Vagina (tissue), 2 donors: Measurements from ENCODE around the gene GGCX. TPM values are rescaled to one million over a fixed set of nuclear protein-coding genes. Genes with fewer than 3 reads are reported as not detected.
A peak's percentile ranks its signal among the peaks of the same experiment; 100 is the strongest.

ENCODE experiments used
- DNase-seq, 2 donors: peaks; one replicate each; pipeline ENCODE4 v3.0.0-alpha.2; 2017; ENCODE audit errors: extremely low spot score in 2 of 2
- H3K27ac ChIP-seq: fragments of 200-600 bp; sonication (generic); one replicate; pipeline ENCODE4 v1.5.1; 2019
- H3K27me3 ChIP-seq: fragments of 200-600 bp; sonication (generic); one replicate; pipeline ENCODE4 v1.5.1; 2019
- H3K36me3 ChIP-seq, 2 donors: fragments of 200-600 bp; sonication (generic); one replicate each; pipeline ENCODE4 v1.5.1; 2017 to 2019
- H3K4me1 ChIP-seq: fragments of 200-600 bp; sonication (generic); one replicate; pipeline ENCODE4 v1.5.1; 2019
- H3K4me3 ChIP-seq, 2 donors: fragments of 200-600 bp; sonication (generic); 1 replicate in 1 of 2; 2 replicates in 1 of 2; pipeline ENCODE4 v1.5.1; 2016 to 2019
- H3K9me3 ChIP-seq: fragments of 200-600 bp; sonication (generic); one replicate; pipeline ENCODE4 v1.5.1; 2019
- CTCF ChIP-seq, 3 experiments: fragments of 450-650 bp in 2 of 3; fragments of 200-600 bp in 1 of 3; sonication (generic) in 1 of 3; IDR thresholded peaks; one replicate each; pipeline ENCODE4 v1.5.1; 2017 to 2019; ENCODE audit warnings: antibody characterized with exemption in 3 of 3, mild to moderate bottlenecking in 2 of 3, moderate library complexity in 2 of 3
- POLR2A ChIP-seq, 2 donors: fragments of 450-650 bp; IDR thresholded peaks; one replicate each; pipeline ENCODE4 v1.6.1; 2017; ENCODE audit warnings: antibody characterized with exemption in 2 of 2, mild to moderate bottlenecking in 2 of 2, moderate library complexity in 2 of 2
- POLR2AphosphoS5 ChIP-seq, 2 donors: sonication (generic); formaldehyde crosslinking; IDR thresholded peaks; one replicate each; pipeline ENCODE4 v1.9.0; 2017; ENCODE audit warnings: antibody characterized with exemption in 2 of 2, mild to moderate bottlenecking in 2 of 2, low read depth in 1 of 2; ENCODE audit not compliant: insufficient read depth in 1 of 2
- intact Hi-C: fragments of 100-400 bp; cut with DNase I; formaldehyde crosslinking; loops from one replicate; pipeline ENCODE4 v1.15.1; 2023
- total RNA-seq: library from RNA; depleted of rRNA; stranded (reverse); fragments of >200 nt; gene quantifications from one replicate; pipeline ENCODE4 v1.2.3, GENCODE V29; 2016

Gene GGCX
- total RNA-seq, 1 donor from 2014 or later = 18.2 TPM

- TF ChIP-seq POLR2AphosphoS5 (IDR thresholded peaks at IDR 0.05; ENCODE audit: insufficient read depth in 1 of 2, low read depth in 1 of 2) (peak in 1 of 2 donors; percentile 8), POLR2A (IDR thresholded peaks at IDR 0.05) (no peak), CTCF (IDR thresholded peaks at IDR 0.05) (no peak)
- H3K27me3 ChIP-seq = no peaks in the 10 kb centered on the region
- intact Hi-C loops = no loop called here
- no peaks in the 10 kb centered on the region for H3K9me3 ChIP-seq
- peak overlapping the region; percentile 39 for H3K27ac ChIP-seq
- H3K4me3 ChIP-seq = no peak overlapping the region
- DNase-seq = no peak
- H3K36me3 ChIP-seq = no peaks in the 10 kb centered on the region
- peaks cover 75% of the 10 kb centered on the region for H3K4me1 ChIP-seq
Measured at GRCh38 chr2:85589982-85590791, 28.9 kb upstream of the GGCX start.

GRCh38 chr2:85589181-85589580 lies 27.9 kb upstream of the GGCX start:
- Histone ChIP-seq H3K9me3 (no peaks in the 10 kb centered on the region), H3K27me3 (no peaks in the 10 kb centered on the region), H3K4me1 (peaks cover 73% of the 10 kb centered on the region), H3K4me3 (no peak overlapping the region), H3K27ac (peak overlapping the region; percentile 28), H3K36me3 (no peaks in the 10 kb centered on the region)
- no peak for TF ChIP-seq CTCF (IDR thresholded peaks at IDR 0.05)
- no peak for TF ChIP-seq POLR2AphosphoS5 (IDR thresholded peaks at IDR 0.05; ENCODE audit: insufficient read depth in 1 of 2, low read depth in 1 of 2)
- no peak for TF ChIP-seq POLR2A (IDR thresholded peaks at IDR 0.05)
- no peak for DNase-seq
- intact Hi-C loops = no loop called here

- H3K9me3 ChIP-seq = no peaks in the 10 kb centered on the region
- no peaks in the 10 kb centered on the region for H3K27me3 ChIP-seq
- peak overlapping the region; percentile 28 for H3K27ac ChIP-seq
- no peak overlapping the region for H3K4me3 ChIP-seq
- DNase-seq = no peak
- peaks cover 78% of the 10 kb centered on the region for H3K4me1 ChIP-seq
- TF ChIP-seq POLR2A (IDR thresholded peaks at IDR 0.05) = no peak
- no peaks in the 10 kb centered on the region for H3K36me3 ChIP-seq
- intact Hi-C loops = no loop called here
Measured at GRCh38 chr2:85588645-85589044, 27.4 kb upstream of the GGCX start.

GRCh38 chr2:85588236-85588635 lies 26.9 kb upstream of the GGCX start:
- Histone ChIP-seq H3K9me3 (no peaks in the 10 kb centered on the region), H3K27me3 (no peaks in the 10 kb centered on the region), H3K4me3 (no peak overlapping the region), H3K36me3 (no peaks in the 10 kb centered on the region), H3K27ac (peak overlapping the region; percentile 28), H3K4me1 (peaks cover 80% of the 10 kb centered on the region)
- TF ChIP-seq POLR2A (IDR thresholded peaks at IDR 0.05) = no peak
- no peak for TF ChIP-seq POLR2AphosphoS5 (IDR thresholded peaks at IDR 0.05; ENCODE audit: insufficient read depth in 1 of 2, low read depth in 1 of 2)
- no peak for TF ChIP-seq CTCF (IDR thresholded peaks at IDR 0.05)
- no peak for DNase-seq
- intact Hi-C loops = no loop called here

GRCh38 chr2:85585781-85586105 lies 24.4 kb upstream of the GGCX start:
- TF ChIP-seq POLR2AphosphoS5 (IDR thresholded peaks at IDR 0.05; ENCODE audit: insufficient read depth in 1 of 2, low read depth in 1 of 2) (no peak), POLR2A (IDR thresholded peaks at IDR 0.05) (no peak), CTCF (IDR thresholded peaks at IDR 0.05) (no peak)
- Histone ChIP-seq H3K36me3 (no peaks in the 10 kb centered on the region), H3K4me3 (peak overlapping the region; percentile 54 to 78), H3K4me1 (peaks cover 65% of the 10 kb centered on the region), H3K9me3 (no peaks in the 10 kb centered on the region), H3K27ac (peak overlapping the region; percentile 95), H3K27me3 (no peaks in the 10 kb centered on the region)
- no peak for DNase-seq
- intact Hi-C loops = no loop called here
